WERI-Rb-1 (cell line): ENCODE results near the gene ACSL5.

ENCODE experiments used
- DNase-seq: peaks from one replicate; pipeline ENCODE4 v3.0.0-alpha.2; 2020
- H3K27ac ChIP-seq: fragments of 250-450 bp; sonication (Bioruptor Pico); 2 replicates; pipeline ENCODE4 v1.5.1; 2020; ENCODE audit warnings: mild to moderate bottlenecking, moderate library complexity
- H3K27me3 ChIP-seq: fragments of 250-450 bp; sonication (Bioruptor Pico); 2 replicates; pipeline ENCODE4 v1.5.1; 2021; ENCODE audit warnings: mild to moderate bottlenecking, low read depth, moderate library complexity; ENCODE audit not compliant: insufficient read depth, severe bottlenecking
- H3K36me3 ChIP-seq: fragments of 250-450 bp; sonication (Bioruptor Pico); 2 replicates; pipeline ENCODE4 v1.5.1; 2020; ENCODE audit warnings: mild to moderate bottlenecking, moderate library complexity
- H3K4me3 ChIP-seq: 2 replicates; pipeline ENCODE4 v1.5.1; 2011; ENCODE audit warnings: low read depth, mild to moderate bottlenecking, control low read depth, low read length
- H3K9me3 ChIP-seq: fragments of 250-450 bp; sonication (Bioruptor Pico); 2 replicates; pipeline ENCODE4 v1.5.1; 2021; ENCODE audit warnings: mild to moderate bottlenecking, moderate library complexity; ENCODE audit not compliant: severe bottlenecking
- TF ChIP-seq, protein P1 (sequence below): IDR thresholded peaks from 2 replicates; pipeline ENCODE4 v1.5.1; 2011; ENCODE audit warnings: low read depth, mild to moderate bottlenecking, control low read depth, inconsistent platforms, low read length

The ACSL5 gene

DNA sequence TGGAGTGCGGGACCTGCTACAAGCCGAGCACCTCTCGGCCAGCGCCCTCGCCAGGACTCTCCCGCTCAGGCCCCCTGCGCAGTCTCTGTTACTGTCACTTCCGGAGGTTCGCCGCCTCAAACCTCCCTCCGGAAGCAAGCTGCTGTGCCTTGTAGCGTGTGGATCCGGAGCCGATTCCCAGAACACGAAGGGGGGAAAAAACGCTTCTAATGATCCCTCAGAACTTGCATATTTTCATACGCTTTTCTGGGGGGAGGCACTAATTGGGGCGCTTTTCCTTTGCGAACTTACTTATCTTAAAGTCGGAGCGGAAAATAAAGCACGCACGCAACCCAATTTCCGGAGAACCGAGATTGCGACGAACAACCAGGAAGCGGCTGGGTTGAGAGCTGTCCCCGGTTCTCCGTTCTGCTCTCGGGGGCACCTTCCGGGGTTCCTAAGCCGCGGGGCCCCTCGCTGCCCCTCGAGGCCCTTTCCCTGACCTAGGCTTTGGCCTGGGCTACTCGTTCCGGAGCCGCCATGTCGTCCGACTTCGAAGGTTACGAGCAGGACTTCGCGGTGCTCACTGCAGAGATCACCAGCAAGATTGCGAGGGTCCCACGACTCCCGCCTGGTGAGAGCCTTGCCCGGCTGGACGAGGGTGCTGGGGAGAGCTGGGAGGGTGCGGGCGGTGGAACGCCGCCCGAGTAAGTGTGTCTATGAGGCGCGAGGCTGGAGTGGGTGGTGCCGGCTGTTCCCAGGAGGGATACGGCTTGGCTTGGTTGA is 73.1 kb downstream of the ACSL5 start, which contains the start of the genes VTI1A and ZDHHC6:
Gene VTI1A (plus strand): TSS at position 361 of the 765 bp plus-strand sequence. CDS start 159 bp downstream, at position 520.
Gene ZDHHC6 (minus strand): TSS at position 60 of the 765 bp plus-strand sequence. CDS start 1,478 bp downstream, outside the sequence.
- Histone ChIP-seq H3K27me3 (no peaks in the 10 kb centered on the region), H3K27ac (peak within 1 kb of the TSS; percentile 95), H3K4me3 (peak within 1 kb of the TSS; percentile 84), H3K9me3 (no peaks in the 10 kb centered on the region), H3K36me3 (peaks cover 32% of the 10 kb centered on the region)
- TF ChIP-seq, protein P1, sequence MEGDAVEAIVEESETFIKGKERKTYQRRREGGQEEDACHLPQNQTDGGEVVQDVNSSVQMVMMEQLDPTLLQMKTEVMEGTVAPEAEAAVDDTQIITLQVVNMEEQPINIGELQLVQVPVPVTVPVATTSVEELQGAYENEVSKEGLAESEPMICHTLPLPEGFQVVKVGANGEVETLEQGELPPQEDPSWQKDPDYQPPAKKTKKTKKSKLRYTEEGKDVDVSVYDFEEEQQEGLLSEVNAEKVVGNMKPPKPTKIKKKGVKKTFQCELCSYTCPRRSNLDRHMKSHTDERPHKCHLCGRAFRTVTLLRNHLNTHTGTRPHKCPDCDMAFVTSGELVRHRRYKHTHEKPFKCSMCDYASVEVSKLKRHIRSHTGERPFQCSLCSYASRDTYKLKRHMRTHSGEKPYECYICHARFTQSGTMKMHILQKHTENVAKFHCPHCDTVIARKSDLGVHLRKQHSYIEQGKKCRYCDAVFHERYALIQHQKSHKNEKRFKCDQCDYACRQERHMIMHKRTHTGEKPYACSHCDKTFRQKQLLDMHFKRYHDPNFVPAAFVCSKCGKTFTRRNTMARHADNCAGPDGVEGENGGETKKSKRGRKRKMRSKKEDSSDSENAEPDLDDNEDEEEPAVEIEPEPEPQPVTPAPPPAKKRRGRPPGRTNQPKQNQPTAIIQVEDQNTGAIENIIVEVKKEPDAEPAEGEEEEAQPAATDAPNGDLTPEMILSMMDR = peak; percentile 49; the same call in 1 of the 2 replicates
- peak; percentile 87 for DNase-seq

GRCh38 chr10:112447620-112447928 is 73.7 kb downstream of the ACSL5 start:
- peaks cover 26% of the 10 kb centered on the region for H3K36me3 ChIP-seq
- TF ChIP-seq, protein P1 = no peak
- no peaks in the 10 kb centered on the region for H3K9me3 ChIP-seq
- peak overlapping the region; percentile 84 for H3K4me3 ChIP-seq
- H3K27me3 ChIP-seq = no peaks in the 10 kb centered on the region
- peak overlapping the region; percentile 95 for H3K27ac ChIP-seq
- DNase-seq = no peak

DNA sequence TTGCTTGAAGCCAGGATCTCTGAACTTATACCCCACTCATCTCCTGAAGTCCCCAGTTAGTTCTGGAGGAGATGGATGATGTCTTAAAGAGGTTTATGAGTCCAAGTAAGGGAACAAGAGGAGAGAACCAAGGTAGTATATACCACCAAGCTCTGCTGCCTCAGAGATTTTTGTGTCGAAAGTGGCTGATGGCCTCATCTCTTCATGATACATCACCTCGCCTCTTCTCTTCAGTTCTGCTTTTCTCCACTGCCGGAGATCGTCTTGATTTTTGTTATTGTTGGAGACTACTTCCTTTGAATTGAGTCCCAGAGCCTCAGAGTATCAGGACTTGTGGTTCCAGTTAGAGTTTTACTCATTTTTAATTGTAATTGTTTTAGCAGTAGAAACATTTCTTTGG is 75.0 kb downstream of the ACSL5 start:
- H3K36me3 ChIP-seq = peaks cover 15% of the 10 kb centered on the region
- H3K27ac ChIP-seq = no peak overlapping the region
- H3K9me3 ChIP-seq = no peaks in the 10 kb centered on the region
- no peak for DNase-seq
- TF ChIP-seq, protein P1 = no peak
- H3K4me3 ChIP-seq = no peak overlapping the region
- no peaks in the 10 kb centered on the region for H3K27me3 ChIP-seq

GRCh38 chr10:112454910-112455779 is 81.2 kb downstream of the ACSL5 start:
- no peak overlapping the region for H3K4me3 ChIP-seq
- no peak overlapping the region for H3K27ac ChIP-seq
- DNase-seq = no peak
- TF ChIP-seq, protein P1 = no peak
- H3K9me3 ChIP-seq = no peaks in the 10 kb centered on the region
- no peaks in the 10 kb centered on the region for H3K27me3 ChIP-seq
- no peaks in the 10 kb centered on the region; the same call in 1 of the 2 replicates for H3K36me3 ChIP-seq

DNA sequence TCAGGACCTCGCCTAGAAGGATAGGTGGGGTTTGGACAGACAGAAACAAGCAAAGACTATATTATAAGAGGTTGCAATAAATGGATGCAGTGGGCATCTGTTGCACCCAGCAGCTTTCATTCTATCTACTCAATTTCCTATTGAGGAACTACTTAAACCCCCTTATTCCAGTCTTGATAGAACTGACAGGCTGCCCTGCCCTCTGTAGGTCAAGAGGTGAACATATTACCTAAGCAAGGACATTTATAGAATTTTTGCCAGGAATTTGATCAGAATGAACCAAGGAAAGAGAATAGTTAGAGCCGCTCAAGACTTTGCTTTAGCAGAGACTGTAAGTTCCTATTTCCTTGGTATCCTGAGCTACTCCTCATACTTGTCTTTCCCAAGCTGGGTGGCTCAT is 82.6 kb downstream of the ACSL5 start:
- TF ChIP-seq, protein P1 = no peak
- DNase-seq = no peak
- H3K27me3 ChIP-seq = no peaks in the 10 kb centered on the region
- peaks cover 3% of the 10 kb centered on the region; the same call in 1 of the 2 replicates for H3K36me3 ChIP-seq
- H3K27ac ChIP-seq = no peak overlapping the region
- H3K9me3 ChIP-seq = no peaks in the 10 kb centered on the region
- no peak overlapping the region for H3K4me3 ChIP-seq
